Type B pancreatic cell (in vitro differentiated cells): ENCODE data around the gene CWC27. TPM values are rescaled to one million over a fixed set of nuclear protein-coding genes. Genes with fewer than 3 reads are reported as not detected.

Source experiments
- DNase-seq: peaks from one replicate; pipeline ENCODE4 v3.0.0; 2021; ENCODE audit warnings: mixed read lengths; ENCODE audit not compliant: unreplicated experiment; ENCODE audit errors: extremely low spot score
- H3K27ac Mint-ChIP-seq: 2 replicates; pipeline ENCODE4 v1.8.0; 2021; ENCODE audit warnings: mild to moderate bottlenecking, mixed read lengths
- H3K27me3 Mint-ChIP-seq: 2 replicates; pipeline ENCODE4 v1.8.0; 2021; ENCODE audit warnings: mixed read lengths
- H3K36me3 Mint-ChIP-seq: 2 replicates; pipeline ENCODE4 v1.8.0; 2021; ENCODE audit warnings: mixed read lengths
- H3K4me1 Mint-ChIP-seq: one replicate; pipeline ENCODE4 v1.8.0; 2021; ENCODE audit warnings: mixed read lengths; ENCODE audit not compliant: unreplicated experiment
- H3K4me3 Mint-ChIP-seq: 2 replicates; pipeline ENCODE4 v1.8.0; 2021; ENCODE audit warnings: mild to moderate bottlenecking, mixed read lengths
- H3K9me3 Mint-ChIP-seq: 2 replicates; pipeline ENCODE4 v1.8.0; 2021; ENCODE audit warnings: mixed read lengths
- CTCF ChIP-seq: fragments of 200-600 bp; sonication (generic); conservative IDR thresholded peaks from 2 replicates; pipeline ENCODE4 v1.5.0; 2021; ENCODE audit warnings: antibody characterized with exemption, mild to moderate bottlenecking
- total RNA-seq: library from RNA; stranded (reverse); gene quantifications from 2 replicates; pipeline ENCODE4 v1.2.1, GENCODE V29; 2021; ENCODE audit warnings: low replicate concordance

The CWC27 gene
- total RNA-seq, 1 donor from 2014 or later: 32.0 TPM

- Mint-ChIP-seq H3K27me3 (no peaks in the 10 kb centered on the region), H3K4me1 (no peaks in the 10 kb centered on the region), H3K36me3 (peaks cover 22% of the 10 kb centered on the region), H3K9me3 (peaks cover 4% of the 10 kb centered on the region), H3K27ac (no peak overlapping the region), H3K4me3 (no peak overlapping the region)
- no peak for DNase-seq
- TF ChIP-seq CTCF: no peak
These were observed 200.8 kb downstream of the CWC27 start for GRCh38 chr5:64969578-64969977.

- H3K27ac Mint-ChIP-seq: no peak overlapping the region
- no peak for DNase-seq
- no peak overlapping the region for H3K4me3 Mint-ChIP-seq
- no peaks in the 10 kb centered on the region for H3K27me3 Mint-ChIP-seq
- peaks cover 25% of the 10 kb centered on the region for H3K36me3 Mint-ChIP-seq
- TF ChIP-seq CTCF: no peak
- H3K4me1 Mint-ChIP-seq: no peaks in the 10 kb centered on the region
- peaks cover 4% of the 10 kb centered on the region for H3K9me3 Mint-ChIP-seq
These were observed 202.8 kb downstream of the CWC27 start for GRCh38 chr5:64971513-64971912.

GRCh38 chr5:64971990-64972389 lies 203.3 kb downstream of the CWC27 start:
- H3K36me3 Mint-ChIP-seq: peaks cover 25% of the 10 kb centered on the region
- no peaks in the 10 kb centered on the region for H3K4me1 Mint-ChIP-seq
- no peak for TF ChIP-seq CTCF
- no peak overlapping the region for H3K4me3 Mint-ChIP-seq
- H3K9me3 Mint-ChIP-seq: peaks cover 4% of the 10 kb centered on the region
- DNase-seq: no peak
- H3K27ac Mint-ChIP-seq: no peak overlapping the region
- no peaks in the 10 kb centered on the region for H3K27me3 Mint-ChIP-seq

GRCh38 chr5:64972591-64972990 lies 203.9 kb downstream of the CWC27 start:
- H3K36me3 Mint-ChIP-seq: peaks cover 26% of the 10 kb centered on the region
- no peak overlapping the region for H3K27ac Mint-ChIP-seq
- no peaks in the 10 kb centered on the region for H3K27me3 Mint-ChIP-seq
- DNase-seq: no peak
- no peak for TF ChIP-seq CTCF
- H3K4me1 Mint-ChIP-seq: no peaks in the 10 kb centered on the region
- H3K9me3 Mint-ChIP-seq: peaks cover 4% of the 10 kb centered on the region
- H3K4me3 Mint-ChIP-seq: no peak overlapping the region

GRCh38 chr5:64973215-64973614 lies 204.5 kb downstream of the CWC27 start:
- Mint-ChIP-seq H3K4me1 (no peaks in the 10 kb centered on the region), H3K4me3 (no peak overlapping the region), H3K27ac (no peak overlapping the region), H3K9me3 (peaks cover 4% of the 10 kb centered on the region), H3K27me3 (no peaks in the 10 kb centered on the region), H3K36me3 (peaks cover 31% of the 10 kb centered on the region)
- no peak for TF ChIP-seq CTCF
- no peak for DNase-seq

- Mint-ChIP-seq H3K27me3 (no peaks in the 10 kb centered on the region), H3K36me3 (peaks cover 24% of the 10 kb centered on the region), H3K4me1 (no peaks in the 10 kb centered on the region), H3K4me3 (no peak overlapping the region), H3K9me3 (no peaks in the 10 kb centered on the region), H3K27ac (no peak overlapping the region)
- TF ChIP-seq CTCF: no peak
- no peak for DNase-seq
These were observed 209.0 kb downstream of the CWC27 start for GRCh38 chr5:64977779-64978178.
